Lung (tissue), 12 donors: Measurements from ENCODE around the gene MBD3. TPM values are rescaled to one million over a fixed set of nuclear protein-coding genes. Genes with fewer than 3 reads are reported as not detected.

Experiments used
- ATAC-seq: fragments of 200-7000 bp; cut with Tn5 transposase; one replicate; pipeline ENCODE4 v1.9.1; 2020; ENCODE audit warnings: moderate number of reproducible peaks; ENCODE audit not compliant: insufficient read depth, low FRiP score
- DNase-seq, 3 donors: peaks; one replicate each; pipeline ENCODE4 v3.0.0-alpha.2; 2013 to 2017
- H3K27ac ChIP-seq, 2 donors: one replicate each; pipeline ENCODE4 v1.5.1; 2013; ENCODE audit warnings: mild to moderate bottlenecking in 2 of 2, moderate library complexity in 2 of 2, control low read depth in 1 of 2, inconsistent platforms in 1 of 2, low read depth in 1 of 2, low read length in 1 of 2
- H3K27me3 ChIP-seq, 3 donors: one replicate each; pipeline ENCODE4 v1.5.1; 2013; ENCODE audit warnings: low read length in 2 of 3; ENCODE audit not compliant: control insufficient read depth in 3 of 3, insufficient read depth in 3 of 3
- H3K36me3 ChIP-seq, 4 donors: one replicate each; pipeline ENCODE4 v1.5.1; 2013; ENCODE audit warnings: low read length in 4 of 4, mild to moderate bottlenecking in 1 of 4, moderate library complexity in 1 of 4; ENCODE audit not compliant: control insufficient read depth in 4 of 4, insufficient read depth in 4 of 4
- H3K4me1 ChIP-seq, 5 donors: one replicate each; pipeline ENCODE4 v1.5.1; 2013; ENCODE audit warnings: low read length in 5 of 5, mild to moderate bottlenecking in 2 of 5, moderate library complexity in 1 of 5; ENCODE audit not compliant: control insufficient read depth in 5 of 5, insufficient read depth in 5 of 5
- H3K4me3 ChIP-seq: one replicate; pipeline ENCODE4 v1.5.1; 2013; ENCODE audit warnings: mild to moderate bottlenecking, control low read depth, moderate library complexity
- H3K9ac ChIP-seq, 2 donors: one replicate each; pipeline ENCODE4 v1.5.1; 2013; ENCODE audit warnings: low read length in 2 of 2, control low read depth in 1 of 2; ENCODE audit not compliant: insufficient read depth in 1 of 2
- H3K9me3 ChIP-seq, 4 donors: one replicate each; pipeline ENCODE4 v1.5.1; 2013; ENCODE audit warnings: low read length in 3 of 4, mild to moderate bottlenecking in 1 of 4, moderate library complexity in 1 of 4; ENCODE audit not compliant: control insufficient read depth in 4 of 4, insufficient read depth in 3 of 4
- CTCF ChIP-seq: IDR thresholded peaks from 2 replicates; pipeline ENCODE4 v1.5.1; 2012; ENCODE audit warnings: mild to moderate bottlenecking; ENCODE audit errors: control extremely low read depth, extremely low read depth
- WGBS, 2 donors: extraction: QIAGEN DNeasy Blood & Tissue Kit; methylation state at CpG; one replicate each; pipeline ENCODE4 v1.1.7; 2013; 5-methylcytosine and 5-hydroxymethylcytosine counted together
- polyA plus RNA-seq, 2 donors: library from polyadenylated mRNA; stranded (reverse); fragments of 200-250 nt; gene quantifications; one replicate each; pipeline ENCODE4 v1.2.1, GENCODE V29; 2013
- total RNA-seq, 2 donors: library from RNA; depleted of rRNA in 1 of 2; stranded (reverse); fragments of >200 nt in 1 of 2; gene quantifications; one replicate each; pipeline ENCODE4 v1.2.1, GENCODE V29; 2014 to 2021
- donor health status: control.
- donor health status: control.
- donor health status: Bipolar disorder and iron deficiency.
- donor health status: healthy.
- donor health status: DM: yes; HTN: yes; CAD: no.

The MBD3 gene
- total and polyA plus RNA-seq, 4 donors, result 48.1 to 129 (median 88.7) TPM

GRCh38 chr19:1602091-1602707, 9.5 kb upstream of the MBD3 start:
- no peaks in the 10 kb centered on the region for H3K27me3 ChIP-seq
- peaks cover 7 to 34% (median 12%) of the 10 kb centered on the region in 4 donors for H3K36me3 ChIP-seq
- no peak overlapping the region for H3K27ac ChIP-seq
- DNase-seq (no peak), ATAC-seq (no peak)
- no peak overlapping the region for H3K4me3 ChIP-seq
- H3K4me1 ChIP-seq, result peaks cover 0 to 16% (median 5%) of the 10 kb centered on the region in 5 donors
- no peak overlapping the region for H3K9ac ChIP-seq
- H3K9me3 ChIP-seq, result no peaks in the 10 kb centered on the region
- WGBS, 2 donors, result 92 to 94% methylated on average over 21 of the region's 21 CpGs
- no peak for TF ChIP-seq CTCF

- no peak for TF ChIP-seq CTCF
- WGBS, 2 donors, result 94% methylated on average over 14 of the region's 14 CpGs
- no peak for DNase-seq
- Histone ChIP-seq H3K27ac (no peak overlapping the region), H3K36me3 (peaks cover 10 to 35% (median 15%) of the 10 kb centered on the region in 4 donors), H3K9me3 (no peaks in the 10 kb centered on the region), H3K4me3 (no peak overlapping the region), H3K9ac (no peak overlapping the region), H3K4me1 (peaks cover 0 to 16% (median 5%) of the 10 kb centered on the region in 5 donors), H3K27me3 (no peaks in the 10 kb centered on the region)
- ATAC-seq, result no peak
Measured at GRCh38 chr19:1601613-1602064, 9.0 kb upstream of the MBD3 start.

- no peak overlapping the region for H3K4me3 ChIP-seq
- no peak for TF ChIP-seq CTCF
- peaks cover 10 to 35% (median 16%) of the 10 kb centered on the region in 4 donors for H3K36me3 ChIP-seq
- no peak overlapping the region for H3K9ac ChIP-seq
- peaks cover 0 to 13% (median 0%) of the 10 kb centered on the region in 5 donors for H3K4me1 ChIP-seq
- H3K27ac ChIP-seq, result no peak overlapping the region
- no peaks in the 10 kb centered on the region for H3K27me3 ChIP-seq
- ATAC-seq (no peak), DNase-seq (no peak)
- no peaks in the 10 kb centered on the region for H3K9me3 ChIP-seq
- WGBS, 2 donors, result 95 to 97% methylated on average over 15 of the region's 15 CpGs
Measured at GRCh38 chr19:1599460-1599846, 6.8 kb upstream of the MBD3 start.
